ENCODE data around the gene UNC5A.

The UNC5A gene

DNA sequence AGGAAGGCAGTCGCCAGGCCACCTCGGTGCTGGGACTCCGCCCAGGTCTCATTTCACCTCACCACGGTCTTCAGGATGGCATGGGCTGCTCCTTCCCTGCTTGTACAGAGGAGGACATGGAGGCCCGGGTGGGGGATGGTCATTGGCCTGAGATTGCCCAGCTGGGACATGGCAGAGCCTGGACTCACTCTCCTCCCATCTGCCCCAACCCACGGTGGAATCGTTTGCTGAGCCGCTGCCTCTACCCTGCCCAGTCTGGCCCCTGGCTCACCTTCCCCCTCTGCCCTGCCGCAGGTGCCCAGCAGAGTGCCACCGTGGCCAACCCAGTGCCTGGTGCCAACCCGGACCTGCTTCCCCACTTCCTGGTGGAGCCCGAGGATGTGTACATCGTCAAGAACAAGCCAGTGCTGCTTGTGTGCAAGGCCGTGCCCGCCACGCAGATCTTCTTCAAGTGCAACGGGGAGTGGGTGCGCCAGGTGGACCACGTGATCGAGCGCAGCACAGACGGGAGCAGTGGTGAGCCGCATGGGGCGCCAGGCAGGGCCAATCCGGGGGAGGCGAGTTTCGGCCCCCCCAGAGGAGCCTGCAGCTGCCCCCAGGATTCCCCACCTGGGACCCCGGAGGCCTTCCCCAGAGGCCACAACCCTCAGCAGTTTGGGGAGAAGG, 52.1 kb downstream of the UNC5A start:
- H3K27me3 ChIP-seq (ENCODE audit: insufficient read depth, low read depth), result peaks cover 52% of the 10 kb centered on the region
- TF ChIP-seq, protein P1, sequence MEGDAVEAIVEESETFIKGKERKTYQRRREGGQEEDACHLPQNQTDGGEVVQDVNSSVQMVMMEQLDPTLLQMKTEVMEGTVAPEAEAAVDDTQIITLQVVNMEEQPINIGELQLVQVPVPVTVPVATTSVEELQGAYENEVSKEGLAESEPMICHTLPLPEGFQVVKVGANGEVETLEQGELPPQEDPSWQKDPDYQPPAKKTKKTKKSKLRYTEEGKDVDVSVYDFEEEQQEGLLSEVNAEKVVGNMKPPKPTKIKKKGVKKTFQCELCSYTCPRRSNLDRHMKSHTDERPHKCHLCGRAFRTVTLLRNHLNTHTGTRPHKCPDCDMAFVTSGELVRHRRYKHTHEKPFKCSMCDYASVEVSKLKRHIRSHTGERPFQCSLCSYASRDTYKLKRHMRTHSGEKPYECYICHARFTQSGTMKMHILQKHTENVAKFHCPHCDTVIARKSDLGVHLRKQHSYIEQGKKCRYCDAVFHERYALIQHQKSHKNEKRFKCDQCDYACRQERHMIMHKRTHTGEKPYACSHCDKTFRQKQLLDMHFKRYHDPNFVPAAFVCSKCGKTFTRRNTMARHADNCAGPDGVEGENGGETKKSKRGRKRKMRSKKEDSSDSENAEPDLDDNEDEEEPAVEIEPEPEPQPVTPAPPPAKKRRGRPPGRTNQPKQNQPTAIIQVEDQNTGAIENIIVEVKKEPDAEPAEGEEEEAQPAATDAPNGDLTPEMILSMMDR (conservative IDR thresholded peaks at IDR 0.05; ENCODE audit: low read depth, low read length), result no peak
- H2AFZ ChIP-seq (ENCODE audit: low read depth), result no peak overlapping the region

GRCh38 chr5:176863041-176863764, 52.8 kb downstream of the UNC5A start:
- H3K27me3 ChIP-seq (ENCODE audit: insufficient read depth, low read depth), result peaks cover 53% of the 10 kb centered on the region
- no peaks in the 10 kb centered on the region for H4K20me1 ChIP-seq (ENCODE audit: insufficient read depth)
- no peaks in the 10 kb centered on the region for H3K36me3 ChIP-seq (ENCODE audit: insufficient read depth)
- H3K4me3 ChIP-seq (IDR thresholded peaks at IDR 0.05; ENCODE audit: insufficient read depth, low read depth, low read length), result no peak overlapping the region
- peak overlapping the region; percentile 36; the same call in 1 of the 2 replicates for H3K4me2 ChIP-seq
- no peak overlapping the region for H3K27ac ChIP-seq
- H3K79me2 ChIP-seq (ENCODE audit: insufficient read depth, low read depth), result no peaks in the 10 kb centered on the region
- TF ChIP-seq, protein P1 (conservative IDR thresholded peaks at IDR 0.05; ENCODE audit: low read depth, low read length), result no peak
- no peak overlapping the region for H3K9ac ChIP-seq
- peaks cover 15% of the 10 kb centered on the region for H3K4me1 ChIP-seq (ENCODE audit: low read depth, poor library complexity, severe bottlenecking)
- H2AFZ ChIP-seq (ENCODE audit: low read depth), result no peak overlapping the region

More for the DNA sequence above, 52.1 kb downstream of the UNC5A start:
- no peaks in the 10 kb centered on the region for H3K36me3 ChIP-seq (ENCODE audit: insufficient read depth)
- H3K4me3 ChIP-seq (IDR thresholded peaks at IDR 0.05; ENCODE audit: insufficient read depth, low read depth, low read length), result no peak overlapping the region
- peaks cover 15% of the 10 kb centered on the region for H3K4me1 ChIP-seq (ENCODE audit: low read depth, poor library complexity, severe bottlenecking)
- H3K79me2 ChIP-seq (ENCODE audit: insufficient read depth, low read depth), result no peaks in the 10 kb centered on the region
- H3K27ac ChIP-seq, result no peak overlapping the region
- peak overlapping the region; percentile 36; the same call in 1 of the 2 replicates for H3K4me2 ChIP-seq
- no peak overlapping the region for H3K9ac ChIP-seq
- H4K20me1 ChIP-seq (ENCODE audit: insufficient read depth), result no peaks in the 10 kb centered on the region

DNA sequence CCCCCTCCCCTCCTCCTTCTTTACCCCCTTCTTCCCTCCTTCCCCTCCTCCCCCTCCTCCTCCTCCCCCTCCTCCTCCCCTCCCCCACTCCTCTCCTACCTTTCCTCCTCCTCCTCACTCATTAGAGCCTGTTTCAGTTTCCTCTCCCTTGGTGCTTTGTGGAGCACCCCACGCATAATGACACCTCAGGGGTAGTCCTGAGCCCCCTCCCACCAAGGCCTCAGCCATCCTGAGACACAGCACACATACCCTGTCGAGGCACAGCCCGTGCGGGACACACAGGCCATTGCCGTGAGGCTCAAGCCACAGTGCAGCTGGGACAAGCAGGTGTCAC, 53.4 kb downstream of the UNC5A start:
- no peak overlapping the region for H3K9ac ChIP-seq
- H2AFZ ChIP-seq (ENCODE audit: low read depth), result no peak overlapping the region
- H3K4me2 ChIP-seq, result no peak overlapping the region
- no peaks in the 10 kb centered on the region for H4K20me1 ChIP-seq (ENCODE audit: insufficient read depth)
- H3K36me3 ChIP-seq (ENCODE audit: insufficient read depth), result no peaks in the 10 kb centered on the region
- TF ChIP-seq, protein P1 (conservative IDR thresholded peaks at IDR 0.05; ENCODE audit: low read depth, low read length), result no peak
- peaks cover 51% of the 10 kb centered on the region for H3K27me3 ChIP-seq (ENCODE audit: insufficient read depth, low read depth)
- peaks cover 15% of the 10 kb centered on the region for H3K4me1 ChIP-seq (ENCODE audit: low read depth, poor library complexity, severe bottlenecking)
- no peak overlapping the region for H3K4me3 ChIP-seq (IDR thresholded peaks at IDR 0.05; ENCODE audit: insufficient read depth, low read depth, low read length)
- H3K27ac ChIP-seq, result no peak overlapping the region
- no peaks in the 10 kb centered on the region for H3K79me2 ChIP-seq (ENCODE audit: insufficient read depth, low read depth)

DNA sequence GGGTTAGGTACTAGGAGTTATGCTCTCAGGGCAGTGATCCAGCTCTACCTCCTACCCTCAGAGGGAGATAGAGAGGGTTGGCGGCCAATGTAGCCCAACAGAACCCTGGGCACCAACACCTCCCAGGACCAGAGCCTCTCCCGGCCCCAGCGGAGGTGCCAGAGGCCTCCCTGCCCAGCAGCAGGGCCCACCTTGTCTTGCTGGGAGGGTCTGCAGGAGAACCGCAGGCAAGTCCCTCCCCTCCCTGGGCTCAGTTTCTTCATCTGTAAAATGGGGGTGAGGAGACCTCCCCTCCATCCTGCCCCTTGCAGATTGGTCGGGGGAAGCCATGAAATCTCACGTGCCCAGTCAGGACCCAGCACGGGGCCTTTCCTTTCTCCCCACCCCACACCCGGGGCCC, 54.4 kb downstream of the UNC5A start:
- TF ChIP-seq, protein P1 (conservative IDR thresholded peaks at IDR 0.05; ENCODE audit: low read depth, low read length), result no peak
- H3K4me1 ChIP-seq (ENCODE audit: low read depth, poor library complexity, severe bottlenecking), result peaks cover 15% of the 10 kb centered on the region
- no peak overlapping the region for H2AFZ ChIP-seq (ENCODE audit: low read depth)
- H3K4me3 ChIP-seq (IDR thresholded peaks at IDR 0.05; ENCODE audit: insufficient read depth, low read depth, low read length), result no peak overlapping the region
- H3K9ac ChIP-seq, result no peak overlapping the region
- no peaks in the 10 kb centered on the region for H3K79me2 ChIP-seq (ENCODE audit: insufficient read depth, low read depth)
- H3K36me3 ChIP-seq (ENCODE audit: insufficient read depth), result no peaks in the 10 kb centered on the region
- H3K4me2 ChIP-seq, result no peak overlapping the region
- H3K27me3 ChIP-seq (ENCODE audit: insufficient read depth, low read depth), result peaks cover 48% of the 10 kb centered on the region
- no peak overlapping the region for H3K27ac ChIP-seq
- no peaks in the 10 kb centered on the region for H4K20me1 ChIP-seq (ENCODE audit: insufficient read depth)

Measured in KMS-11 (cell line).